Measurements from ENCODE around the gene CPT1A. TPM values are rescaled to one million over a fixed set of nuclear protein-coding genes. Genes with fewer than 3 reads are reported as not detected.

The CPT1A gene
- polyA plus RNA-seq, 1 of the 3 experiments (the other 2 are of a cell fraction), result 31.2 TPM

DNA sequence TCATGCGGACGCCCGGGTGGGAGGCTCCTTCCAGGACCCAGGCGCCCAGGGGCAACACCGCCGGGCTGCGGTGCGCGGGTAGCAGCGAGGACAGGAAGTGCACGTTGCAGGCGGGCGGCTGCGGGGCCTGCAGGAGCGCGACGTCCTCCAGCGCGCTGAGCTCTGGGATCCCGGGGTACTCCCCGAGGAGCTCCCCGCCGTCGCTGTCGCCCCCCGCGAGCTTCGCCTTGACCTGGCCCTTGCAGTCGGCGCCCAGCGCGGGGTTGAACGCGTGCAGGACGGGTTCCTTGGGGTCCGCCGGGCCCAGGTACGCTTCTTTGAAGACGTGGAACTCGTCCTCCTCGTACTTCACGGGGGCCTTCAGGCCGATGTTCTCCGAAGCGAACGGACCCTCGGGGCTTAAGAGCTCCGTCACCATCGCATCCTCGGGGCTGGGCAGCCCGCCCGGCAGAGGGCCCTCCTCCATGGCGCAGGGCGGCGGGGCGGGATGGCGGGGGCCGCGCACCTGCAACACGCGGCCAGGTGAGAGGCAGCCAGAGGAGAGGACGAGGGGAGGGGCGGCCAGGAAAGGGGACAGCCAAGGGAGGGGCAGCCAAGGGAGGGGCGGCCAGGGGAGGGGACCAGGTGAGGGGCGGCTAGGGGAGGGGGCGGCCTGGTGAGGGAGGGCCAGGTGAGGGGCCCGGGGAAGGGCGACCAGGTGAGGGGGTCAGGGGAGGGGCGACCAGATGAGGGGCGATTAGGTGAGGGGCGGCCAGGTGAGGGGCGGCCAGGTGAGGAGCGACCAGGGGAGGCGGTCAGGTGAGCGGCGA lies 91.3 kb downstream of the CPT1A start:
- Histone ChIP-seq H3K27ac (ENCODE audit: low read depth in 2 of 2, low read length in 1 of 2) (peak overlapping the region in 1 of 2 experiments; percentile 69; a peak in 2 of 4 replicates), H3K9me3 (no peaks in the 10 kb centered on the region), H3K36me3 (replicated peaks in 1 of 2; ENCODE audit: control insufficient read depth in 1 of 2, insufficient read depth in 2 of 2, low read length in 1 of 2) (no peaks in the 10 kb centered on the region), H2AFZ (ENCODE audit: low read depth) (no peak overlapping the region), H3K4me1 (ENCODE audit: control insufficient read depth in 1 of 2, insufficient read depth in 2 of 2, low read depth in 1 of 2, low read length in 1 of 2) (peaks cover 0 to 27% of the 10 kb centered on the region in 2 experiments; a peak in 2 of 4 replicates), H3F3A (replicated peaks; ENCODE audit: insufficient read depth) (peaks cover 10% of the 10 kb centered on the region), H3K9ac (no peak overlapping the region), H3K9me2 (no peaks in the 10 kb centered on the region), H3K4me3 (ENCODE audit: low read depth in 2 of 2, low read length in 1 of 2) (no peak overlapping the region), H3K4me2 (no peak overlapping the region), H3K79me2 (ENCODE audit: insufficient read depth) (no peaks in the 10 kb centered on the region), H4K20me1 (ENCODE audit: insufficient read depth) (no peaks in the 10 kb centered on the region), H3K27me3 (ENCODE audit: insufficient read depth) (no peaks in the 10 kb centered on the region)
- TF ChIP-seq SIN3A (IDR thresholded peaks at IDR 0.05; ENCODE audit: borderline replicate concordance, low read depth, low read length), result no peak
- CTCF ChIA-PET, result interaction anchor here (0.7 to 1.9 kb wide), 3 partner anchors 22 to 432 kb away, joined by 3 to 4 read pairs (median 4); no protein-coding TSS in a partner anchor
- WGBS (ENCODE audit: low lambda C conversion rate), result 97% methylated on average over 52 of the region's 76 CpGs
- POLR2A ChIA-PET, result interaction anchor here (0.8 kb wide), 1 partner anchor 25 kb away, joined by 3 read pairs; no protein-coding TSS in a partner anchor
- no peak for DNase-seq

DNA sequence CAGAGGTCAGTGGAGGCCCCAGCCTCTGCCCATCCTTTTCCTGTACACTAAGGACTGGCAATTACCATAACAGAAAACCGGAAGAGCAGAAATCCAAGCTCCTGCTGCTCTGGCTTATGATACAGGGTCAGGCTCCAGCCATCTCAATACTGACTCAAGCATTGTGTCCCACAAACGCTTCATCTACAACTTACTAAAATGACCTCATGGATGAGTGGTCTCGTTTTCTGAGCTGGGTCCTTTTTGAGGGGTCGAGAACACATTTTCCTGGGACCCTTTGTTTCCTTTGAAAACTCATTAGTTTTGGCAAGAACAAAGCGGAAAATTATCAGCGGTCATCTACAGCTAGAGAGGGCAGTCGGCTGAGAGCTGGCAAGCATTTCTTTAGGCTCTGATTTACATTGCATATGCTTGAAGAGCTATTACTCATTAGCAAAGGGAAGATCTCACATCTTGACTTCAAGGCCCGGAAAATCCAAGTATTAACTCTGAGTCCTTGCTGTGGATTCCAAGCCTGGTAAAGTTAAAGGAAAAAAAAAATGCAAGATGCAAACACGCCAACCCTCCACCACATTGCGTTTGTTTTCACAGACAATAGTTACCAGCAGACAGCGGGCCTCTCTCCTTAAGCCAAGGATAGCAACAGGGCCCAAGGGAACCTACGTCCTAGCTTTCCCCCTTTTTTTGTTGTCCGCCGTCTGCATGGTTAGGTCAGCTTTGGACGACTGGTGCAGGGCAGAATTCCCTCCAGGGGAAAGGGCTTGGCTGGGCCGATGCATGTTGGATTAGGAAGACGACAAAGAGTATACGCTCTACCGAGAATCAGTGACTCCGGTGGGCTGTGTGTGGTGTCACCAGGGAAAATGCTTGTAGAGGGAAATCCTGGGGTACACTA lies 92.2 kb downstream of the CPT1A start:
- Histone ChIP-seq H3K9ac (no peak overlapping the region), H3K4me3 (ENCODE audit: low read depth in 2 of 2, low read length in 1 of 2) (no peak overlapping the region), H3K4me1 (ENCODE audit: control insufficient read depth in 1 of 2, insufficient read depth in 2 of 2, low read depth in 1 of 2, low read length in 1 of 2) (peaks cover 0 to 26% of the 10 kb centered on the region in 2 experiments; a peak in 2 of 4 replicates), H3K27me3 (ENCODE audit: insufficient read depth) (no peaks in the 10 kb centered on the region), H4K20me1 (ENCODE audit: insufficient read depth) (no peaks in the 10 kb centered on the region), H3K79me2 (ENCODE audit: insufficient read depth) (no peaks in the 10 kb centered on the region), H3K27ac (ENCODE audit: low read depth in 2 of 2, low read length in 1 of 2) (peak overlapping the region in 1 of 2 experiments; percentile 69; a peak in 2 of 4 replicates), H3F3A (replicated peaks; ENCODE audit: insufficient read depth) (peaks cover 10% of the 10 kb centered on the region), H3K9me2 (no peaks in the 10 kb centered on the region), H3K36me3 (replicated peaks in 1 of 2; ENCODE audit: control insufficient read depth in 1 of 2, insufficient read depth in 2 of 2, low read length in 1 of 2) (no peaks in the 10 kb centered on the region), H3K9me3 (no peaks in the 10 kb centered on the region), H2AFZ (ENCODE audit: low read depth) (no peak overlapping the region), H3K4me2 (no peak overlapping the region)
- no peak for TF ChIP-seq IRF3 (IDR thresholded peaks at IDR 0.05; ENCODE audit: low read depth, low read length)
- TF ChIP-seq GATA2 (CRISPR knock-in tag; IDR thresholded peaks at IDR 0.05), result no peak
- no peak for TF ChIP-seq SIN3A (IDR thresholded peaks at IDR 0.05; ENCODE audit: borderline replicate concordance, low read depth, low read length)
- TF ChIP-seq CHD2 (IDR thresholded peaks at IDR 0.05; ENCODE audit: low read length, partially characterized antibody), result no peak
- TF ChIP-seq FOSL2 (IDR thresholded peaks at IDR 0.05; ENCODE audit: borderline replicate concordance, low read depth), result no peak
- TF ChIP-seq, protein P1, sequence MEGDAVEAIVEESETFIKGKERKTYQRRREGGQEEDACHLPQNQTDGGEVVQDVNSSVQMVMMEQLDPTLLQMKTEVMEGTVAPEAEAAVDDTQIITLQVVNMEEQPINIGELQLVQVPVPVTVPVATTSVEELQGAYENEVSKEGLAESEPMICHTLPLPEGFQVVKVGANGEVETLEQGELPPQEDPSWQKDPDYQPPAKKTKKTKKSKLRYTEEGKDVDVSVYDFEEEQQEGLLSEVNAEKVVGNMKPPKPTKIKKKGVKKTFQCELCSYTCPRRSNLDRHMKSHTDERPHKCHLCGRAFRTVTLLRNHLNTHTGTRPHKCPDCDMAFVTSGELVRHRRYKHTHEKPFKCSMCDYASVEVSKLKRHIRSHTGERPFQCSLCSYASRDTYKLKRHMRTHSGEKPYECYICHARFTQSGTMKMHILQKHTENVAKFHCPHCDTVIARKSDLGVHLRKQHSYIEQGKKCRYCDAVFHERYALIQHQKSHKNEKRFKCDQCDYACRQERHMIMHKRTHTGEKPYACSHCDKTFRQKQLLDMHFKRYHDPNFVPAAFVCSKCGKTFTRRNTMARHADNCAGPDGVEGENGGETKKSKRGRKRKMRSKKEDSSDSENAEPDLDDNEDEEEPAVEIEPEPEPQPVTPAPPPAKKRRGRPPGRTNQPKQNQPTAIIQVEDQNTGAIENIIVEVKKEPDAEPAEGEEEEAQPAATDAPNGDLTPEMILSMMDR (IDR thresholded peaks at IDR 0.05), result no peak
- no peak for TF ChIP-seq GABPA (IDR thresholded peaks at IDR 0.05; ENCODE audit: low read depth)
- TF ChIP-seq ELF1 (IDR thresholded peaks at IDR 0.05), result no peak
- TF ChIP-seq FOXJ3 (CRISPR knock-in tag; IDR thresholded peaks at IDR 0.05), result no peak
- no peak for TF ChIP-seq EZH2phosphoT487 (IDR thresholded peaks at IDR 0.05; ENCODE audit: borderline replicate concordance, low read depth)
- no peak for TF ChIP-seq FOXM1 (IDR thresholded peaks at IDR 0.05; ENCODE audit: low read depth)
- no peak for TF ChIP-seq POLR2AphosphoS5 (IDR thresholded peaks at IDR 0.05; ENCODE audit: low read depth, low read length)
- POLR2A ChIA-PET, result interaction anchor here (1.3 kb wide), 1 partner anchor 375 kb away, joined by 4 read pairs; no protein-coding TSS in a partner anchor
- no peak for DNase-seq
- WGBS (ENCODE audit: low lambda C conversion rate), result 92% methylated on average over 20 of the region's 20 CpGs
- CTCF ChIA-PET, result interaction anchor here (0.7 to 1.9 kb wide), 7 partner anchors 12 to 431 kb away, joined by 3 to 6 read pairs (median 4); no protein-coding TSS in a partner anchor

Measured in SK-N-SH (cell line).